ENCODE measurements around the gene SCAPER. TPM values are rescaled to one million over a fixed set of nuclear protein-coding genes. Genes with fewer than 3 reads are reported as not detected.
A peak's percentile ranks its signal among the peaks of the same experiment; 100 is the strongest.

The SCAPER gene
- polyA plus RNA-seq, 3 donors: 24.0 to 28.2 (median 25.3) TPM

DNA sequence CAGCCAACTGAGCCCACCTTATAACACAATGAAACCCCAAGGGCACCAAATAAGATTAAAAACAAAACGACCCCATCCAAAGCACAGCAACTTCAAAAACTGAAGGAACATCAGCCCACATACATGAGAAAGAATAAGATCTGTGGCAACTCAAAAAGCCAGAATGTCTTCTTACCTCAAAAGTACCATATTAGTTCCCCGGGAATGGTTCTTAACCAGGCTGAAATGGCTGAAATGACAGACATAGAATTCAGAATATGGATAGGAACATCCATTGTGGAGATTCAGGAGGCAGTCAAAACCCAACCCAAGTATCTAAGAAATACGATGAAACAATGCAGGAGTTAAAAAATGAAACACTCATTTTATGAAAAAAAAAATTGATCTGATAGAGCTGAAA is 222.3 kb downstream of the SCAPER start:
- DNase-seq: no peak

DNA sequence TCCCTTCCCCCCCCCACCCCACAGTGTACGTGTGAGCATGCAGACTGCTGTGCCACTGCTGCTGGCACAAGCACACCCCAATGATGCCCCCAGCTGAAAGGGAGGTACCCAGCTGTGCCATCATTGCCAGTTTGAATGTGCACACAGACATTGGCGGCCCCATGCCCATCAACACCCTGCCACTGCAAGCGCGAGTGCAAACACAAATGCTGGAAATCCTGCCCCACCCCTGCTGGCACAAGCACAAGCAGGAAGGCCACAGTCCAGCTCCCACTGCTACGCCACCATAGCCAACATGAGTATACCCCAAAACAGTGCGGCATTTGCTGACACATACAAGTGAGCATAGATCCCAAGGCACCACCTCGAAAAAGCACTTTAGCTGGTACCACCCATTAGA is 222.9 kb downstream of the SCAPER start:
- DNase-seq: no peak

DNA sequence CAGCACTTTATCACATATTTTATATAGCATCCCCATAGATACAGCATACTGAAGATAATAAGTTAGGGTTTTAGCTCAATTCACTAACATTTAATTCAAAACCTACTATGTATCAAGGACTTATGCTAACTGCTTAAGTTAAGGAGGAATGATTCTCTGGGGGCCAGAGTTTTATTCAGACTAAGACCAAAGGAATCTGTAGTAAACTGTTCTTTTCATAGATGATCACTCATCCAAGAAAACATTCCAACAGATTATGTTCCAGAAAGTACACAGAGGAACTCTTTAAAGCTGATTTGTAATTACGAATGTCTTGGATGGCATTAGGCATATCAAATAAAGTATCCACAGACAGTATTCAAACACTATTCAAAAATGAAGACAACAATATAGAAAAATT is 226.4 kb downstream of the SCAPER start:
- DNase-seq: peak; percentile 12

DNA sequence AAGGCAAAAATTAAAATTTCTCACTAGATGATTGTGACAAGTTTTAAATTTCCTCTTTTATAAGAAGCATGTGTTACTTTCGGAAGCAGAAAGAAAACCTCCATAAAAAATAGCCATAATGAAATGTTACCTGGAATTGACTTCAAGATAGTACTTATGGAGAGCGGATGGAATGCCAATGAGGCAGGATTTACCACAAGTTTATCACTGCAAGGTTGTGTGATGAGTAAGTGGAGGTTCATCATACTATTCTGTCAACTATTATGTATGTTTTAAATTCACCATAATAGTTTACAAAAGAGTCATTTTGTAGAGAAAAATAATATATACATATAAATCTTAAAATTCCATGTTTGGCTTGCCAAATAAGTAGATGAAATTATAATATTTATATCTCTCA is 230.3 kb downstream of the SCAPER start:
- no peak for DNase-seq

DNA sequence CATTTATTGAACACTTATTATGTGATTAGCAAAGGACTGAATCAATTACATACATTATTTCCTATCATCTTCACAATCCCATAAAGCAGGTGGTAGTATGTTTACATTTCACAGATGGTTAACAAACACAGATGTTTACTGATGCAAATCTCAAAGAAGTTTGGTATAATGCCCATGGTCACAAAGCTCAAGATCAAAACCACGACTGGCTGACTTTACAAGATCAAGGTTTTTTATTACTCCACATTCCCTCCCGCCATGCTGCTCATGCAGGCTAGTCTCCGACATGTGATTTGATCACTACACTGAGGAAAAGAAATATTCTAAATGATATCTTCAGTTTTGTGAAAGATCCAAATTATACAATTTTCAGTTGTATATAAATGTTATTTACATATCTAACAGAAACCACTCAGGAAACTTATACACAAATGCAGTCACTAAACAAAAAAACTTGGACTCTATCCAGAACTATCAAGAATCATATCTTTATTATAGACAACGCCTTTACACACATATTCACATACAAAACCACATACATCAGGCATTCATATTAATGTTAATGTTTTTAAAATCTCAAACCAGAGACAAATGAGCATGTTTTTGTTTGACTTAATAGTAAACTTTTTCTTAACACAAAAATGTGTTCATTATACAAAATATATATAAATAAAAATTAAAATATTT is 235.5 kb downstream of the SCAPER start:
- no peak for DNase-seq

DNA sequence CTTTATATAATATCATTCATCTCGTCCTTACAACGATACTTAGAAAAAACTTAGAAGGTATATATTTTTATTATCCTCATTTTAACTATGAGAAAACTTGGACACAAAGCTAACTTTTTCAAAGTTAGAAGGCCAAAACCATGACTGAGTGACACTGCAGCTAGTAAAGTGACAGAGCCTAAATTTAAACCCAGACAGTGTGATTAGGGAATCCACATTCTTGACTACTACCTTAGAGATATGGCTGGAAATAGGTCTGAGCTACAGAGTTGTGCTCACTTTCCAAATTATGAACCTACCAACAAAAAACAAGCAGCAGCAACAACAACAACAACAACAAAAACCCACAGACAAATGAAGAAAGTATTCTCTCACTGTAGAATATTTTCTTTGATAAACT is 236.2 kb downstream of the SCAPER start:
- no peak for DNase-seq

DNA sequence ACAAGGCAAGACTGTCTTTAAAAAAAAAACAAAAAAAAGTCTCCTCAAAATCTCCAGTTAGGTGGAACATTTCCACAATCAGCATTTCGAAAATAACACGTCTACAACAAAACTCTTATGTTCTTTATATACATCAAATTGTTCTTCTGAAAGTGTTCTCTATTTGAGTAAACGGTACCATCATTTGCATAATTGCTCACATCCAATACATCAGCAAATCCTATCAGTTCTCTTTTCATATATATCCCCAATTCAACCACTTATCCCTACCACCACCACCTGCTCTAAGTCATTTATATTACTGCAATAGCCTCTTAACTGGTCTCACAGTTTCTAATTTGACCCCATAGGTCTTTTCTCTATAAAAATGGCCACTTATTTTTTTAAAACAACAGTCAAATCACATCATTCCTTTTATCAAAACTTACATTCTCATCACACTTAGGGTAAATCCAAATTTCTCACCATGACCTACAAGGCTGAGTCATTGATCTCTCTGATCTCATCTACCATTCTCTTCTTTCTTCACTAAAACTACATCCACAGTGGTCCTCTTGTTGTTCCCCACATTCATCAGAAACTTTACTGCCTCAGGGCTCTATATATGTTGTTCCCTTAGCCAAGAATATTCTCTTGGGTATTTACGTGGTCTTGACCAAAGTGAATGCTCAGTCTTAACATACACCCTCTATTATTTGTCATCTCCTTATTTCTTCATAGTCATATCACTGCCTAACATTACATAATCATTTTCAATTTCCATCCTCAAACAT is 237.0 kb downstream of the SCAPER start:
- DNase-seq: no peak

DNA sequence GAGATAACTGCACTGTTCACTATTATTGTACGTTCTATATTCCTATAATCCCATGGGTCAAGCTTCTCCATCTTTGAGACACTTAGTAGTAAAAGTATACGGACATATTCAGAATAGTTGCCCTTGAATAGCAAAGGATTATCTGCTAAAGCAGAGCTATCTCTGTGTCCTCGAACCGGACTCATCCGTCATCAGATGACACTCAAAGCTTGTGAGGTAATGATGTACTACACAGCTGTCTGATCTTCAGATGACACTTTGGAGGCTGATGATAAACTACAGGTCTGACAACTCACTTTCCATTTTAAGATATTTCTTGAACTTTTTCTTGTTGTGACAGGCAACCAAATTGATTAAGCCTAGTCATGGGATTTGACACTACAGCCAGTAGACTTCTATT is 240.2 kb downstream of the SCAPER start:
- no peak for DNase-seq

DNA sequence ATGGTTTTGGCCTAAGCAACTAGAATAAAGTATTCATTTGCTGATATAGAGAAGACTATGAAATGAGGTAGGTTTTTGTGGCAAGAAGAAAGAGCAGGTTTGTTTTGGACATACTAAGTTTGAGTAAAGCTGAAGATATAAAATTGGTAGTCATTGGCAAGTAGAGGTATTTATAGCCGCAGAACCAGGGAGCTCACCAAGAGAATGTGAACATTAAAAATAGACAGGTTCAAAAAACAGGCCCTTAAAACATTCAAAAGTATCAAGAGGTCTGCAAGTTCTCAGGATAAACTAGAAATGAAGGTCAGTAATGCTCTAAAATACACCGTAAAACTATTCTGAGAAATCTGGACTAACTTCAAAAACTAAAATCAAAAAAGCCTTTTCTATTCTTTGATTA is 240.7 kb downstream of the SCAPER start:
- no peak for DNase-seq

DNA sequence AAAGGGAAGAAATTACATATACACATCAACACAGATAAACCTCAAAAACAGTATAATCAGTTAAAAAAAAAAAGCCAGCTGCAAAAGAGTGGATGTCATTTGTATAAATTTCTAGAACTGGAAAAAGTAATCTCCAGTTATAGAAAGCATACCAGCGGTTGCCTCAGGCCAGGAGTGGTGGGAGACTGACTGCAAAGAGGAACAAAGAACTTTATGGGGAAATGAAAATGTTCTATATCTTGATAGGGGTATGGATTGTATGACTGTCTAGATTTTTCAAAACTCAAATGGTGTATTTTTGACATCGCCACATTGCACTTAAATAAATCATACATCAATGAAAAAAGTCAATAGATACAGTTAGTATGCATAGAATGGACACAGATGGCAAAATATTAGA is 241.6 kb downstream of the SCAPER start:
- no peak for DNase-seq

DNA sequence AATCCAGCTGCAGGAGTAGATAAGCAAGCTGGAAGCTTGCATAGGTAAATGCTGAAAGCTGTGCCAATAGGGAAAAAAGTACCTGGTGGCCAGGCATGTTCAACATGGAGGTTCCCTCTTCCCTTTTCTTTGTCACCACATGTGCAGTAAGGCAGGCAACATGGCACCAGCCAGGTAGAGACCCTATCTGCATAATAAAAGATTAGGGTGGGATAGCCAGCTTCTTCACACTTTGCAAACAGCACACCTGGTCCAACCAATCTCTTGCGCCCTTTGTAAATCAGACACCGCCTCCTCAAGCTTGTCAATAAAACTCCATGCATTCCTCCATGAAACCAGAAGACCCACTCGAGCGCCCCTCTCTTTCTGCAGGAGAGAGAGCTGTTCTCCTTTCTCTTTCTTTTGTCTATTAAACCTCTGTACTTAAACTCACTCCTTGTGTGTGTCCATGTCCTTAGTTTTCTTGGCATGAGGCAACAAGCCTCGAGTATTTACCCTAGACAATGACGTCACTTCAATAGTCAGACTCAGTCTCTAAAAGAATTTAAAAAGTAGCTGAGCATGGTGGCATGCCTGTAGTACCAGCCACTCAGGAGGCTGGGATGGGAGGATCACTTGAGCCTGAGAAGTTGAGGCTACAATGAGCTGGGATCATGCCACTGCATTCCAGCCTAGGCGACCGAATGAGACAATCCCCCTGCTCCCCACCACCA is 256.3 kb downstream of the SCAPER start:
- no peak for DNase-seq

DNA sequence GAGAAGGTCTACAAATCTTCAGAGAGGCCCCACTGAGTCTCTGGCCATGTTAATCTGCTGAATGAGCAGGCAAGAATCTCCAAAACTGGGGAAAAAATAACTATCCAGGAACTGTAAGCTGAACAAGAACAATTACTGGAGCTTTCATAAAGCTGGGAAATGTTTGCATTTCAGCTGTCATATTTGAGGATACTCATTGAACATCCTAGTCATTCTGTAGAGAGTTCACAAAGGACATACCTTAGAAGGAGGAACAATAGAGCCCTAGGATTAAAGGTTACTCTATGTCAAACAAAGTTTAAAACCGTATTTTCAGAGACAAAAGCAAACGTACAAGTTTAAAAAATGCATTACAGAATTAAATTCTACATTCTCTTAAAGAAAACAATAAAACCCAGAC is 257.5 kb downstream of the SCAPER start:
- no peak for DNase-seq

DNA sequence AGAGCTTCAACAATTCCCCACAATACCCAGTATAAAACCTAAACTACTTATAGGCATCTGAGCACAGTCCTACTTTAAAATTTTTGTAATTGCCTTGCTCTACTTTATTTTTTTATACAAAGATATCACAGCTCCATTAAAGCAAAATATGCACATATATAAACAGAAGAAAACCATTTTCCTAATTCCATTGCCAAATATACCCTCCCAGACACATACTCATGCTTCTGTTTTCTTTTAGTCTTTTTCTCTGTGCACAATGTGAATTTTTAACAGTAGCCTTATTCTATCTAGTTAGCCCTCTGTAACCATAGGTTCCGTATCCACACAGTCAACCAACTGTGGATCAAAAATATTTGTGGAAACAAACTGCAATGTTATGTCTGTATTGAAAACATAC is 260.5 kb downstream of the SCAPER start:
- DNase-seq: no peak

DNA sequence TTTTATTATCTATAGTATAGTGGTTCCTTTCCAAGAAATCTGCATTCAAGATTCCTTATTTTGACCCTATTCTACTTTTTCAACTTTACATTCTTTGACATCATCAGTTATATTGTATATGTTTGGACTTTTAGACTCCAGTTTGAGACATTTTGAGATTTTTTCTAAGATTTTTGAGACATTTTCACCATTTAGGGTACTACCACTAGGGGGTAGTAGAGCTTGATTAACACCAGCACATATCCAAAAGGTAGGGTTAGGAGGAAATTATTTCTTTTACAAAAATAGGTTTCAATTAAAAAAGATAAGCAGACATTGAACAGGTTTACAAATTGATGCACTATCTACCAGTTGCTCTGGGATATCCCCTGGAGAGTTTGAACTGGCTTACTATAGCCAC is 262.5 kb downstream of the SCAPER start:
- no peak for DNase-seq

DNA sequence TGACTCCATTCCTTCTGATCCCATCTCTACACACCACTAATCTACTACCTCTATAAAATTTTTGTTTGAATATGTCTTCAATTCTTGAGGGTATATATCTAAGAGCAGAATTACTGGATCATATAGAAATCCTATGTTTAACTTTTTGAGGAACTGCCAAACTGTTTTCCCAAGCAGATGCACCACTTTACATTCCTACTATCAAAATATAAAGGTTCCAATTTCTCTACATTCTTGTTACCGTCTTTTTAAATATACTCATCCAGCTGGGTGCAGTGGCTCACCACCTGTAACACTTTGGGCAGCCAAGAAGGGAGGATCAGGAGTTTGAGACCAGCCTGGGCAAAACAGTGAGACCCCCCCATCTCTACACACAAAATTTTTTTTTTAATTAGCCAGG is 268.0 kb downstream of the SCAPER start:
- no peak for DNase-seq

DNA sequence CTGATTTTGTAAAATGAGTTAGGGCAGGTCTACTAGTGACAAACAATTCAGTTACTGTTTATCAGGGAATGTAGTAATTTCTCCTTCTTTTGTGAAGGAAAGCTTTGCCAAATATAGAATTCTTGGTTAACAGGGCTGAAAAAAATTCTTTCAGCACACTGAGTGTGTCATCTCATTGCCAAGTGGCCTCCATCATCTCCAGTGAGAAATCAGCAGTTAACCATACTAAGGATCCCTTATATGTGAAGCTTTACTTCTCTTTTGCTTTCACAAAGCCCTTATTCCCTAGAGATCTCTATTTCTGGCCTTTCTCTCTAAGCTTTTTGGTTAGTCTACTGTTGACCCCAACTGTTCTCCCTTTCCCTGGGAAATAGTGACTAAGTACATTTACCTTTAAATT is 269.1 kb downstream of the SCAPER start:
- DNase-seq: no peak

DNA sequence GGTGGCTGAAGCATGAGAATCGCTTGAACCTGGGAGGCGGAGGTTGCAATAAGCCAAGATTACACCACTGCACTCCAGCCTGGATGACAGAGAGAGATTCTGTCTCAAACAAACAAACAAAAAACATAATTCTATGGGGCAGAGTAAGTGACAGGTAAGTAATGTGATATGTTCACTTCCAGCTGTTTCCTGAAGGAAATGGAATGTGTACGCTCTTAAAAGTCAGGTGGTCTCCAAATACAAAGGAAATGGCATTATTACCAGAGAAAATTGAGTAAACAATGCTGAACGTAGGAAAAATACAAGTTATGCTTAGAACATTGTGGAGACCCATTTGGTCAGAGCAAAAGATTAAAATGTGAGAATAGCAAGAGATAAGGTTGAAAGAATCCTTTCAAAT is 278.5 kb downstream of the SCAPER start:
- no peak for DNase-seq

DNA sequence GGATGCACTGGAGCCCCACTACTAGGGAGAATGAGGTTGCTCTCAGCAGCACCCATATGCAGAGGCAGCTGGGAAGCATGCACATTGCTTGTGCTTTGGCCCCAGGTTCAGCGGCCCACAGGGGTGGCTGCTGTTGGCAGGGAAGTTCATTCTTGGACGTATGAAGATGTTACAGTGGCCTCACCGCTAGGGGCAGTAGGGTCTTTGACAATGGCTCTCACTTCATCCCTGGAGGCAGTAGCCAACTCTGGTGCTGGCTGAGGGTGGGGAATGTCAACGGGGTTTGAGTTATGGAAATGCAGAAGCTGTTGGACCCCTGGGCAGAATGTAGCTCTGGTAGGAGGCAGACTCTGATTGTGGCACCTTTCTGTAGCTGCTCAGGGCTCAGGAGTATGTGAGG is 279.9 kb downstream of the SCAPER start:
- DNase-seq: no peak

DNA sequence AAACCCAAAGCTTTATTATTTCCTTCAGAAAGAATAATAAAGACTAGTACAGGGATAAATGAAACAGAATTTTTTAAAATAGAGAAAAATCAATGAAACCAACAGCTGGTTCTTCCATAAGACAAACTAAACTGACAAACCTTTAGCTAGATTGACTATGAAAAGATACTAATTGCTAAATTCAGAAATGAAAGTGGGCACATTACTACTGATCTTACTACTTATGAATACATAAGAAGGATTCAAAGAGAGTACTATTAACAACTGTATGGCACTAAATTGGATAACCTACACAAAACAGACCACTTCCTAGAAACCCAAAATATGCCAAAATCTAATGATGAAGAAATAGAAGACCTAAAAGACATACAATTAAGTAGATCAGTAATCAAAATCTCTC is 290.4 kb downstream of the SCAPER start:
- DNase-seq: no peak

DNA sequence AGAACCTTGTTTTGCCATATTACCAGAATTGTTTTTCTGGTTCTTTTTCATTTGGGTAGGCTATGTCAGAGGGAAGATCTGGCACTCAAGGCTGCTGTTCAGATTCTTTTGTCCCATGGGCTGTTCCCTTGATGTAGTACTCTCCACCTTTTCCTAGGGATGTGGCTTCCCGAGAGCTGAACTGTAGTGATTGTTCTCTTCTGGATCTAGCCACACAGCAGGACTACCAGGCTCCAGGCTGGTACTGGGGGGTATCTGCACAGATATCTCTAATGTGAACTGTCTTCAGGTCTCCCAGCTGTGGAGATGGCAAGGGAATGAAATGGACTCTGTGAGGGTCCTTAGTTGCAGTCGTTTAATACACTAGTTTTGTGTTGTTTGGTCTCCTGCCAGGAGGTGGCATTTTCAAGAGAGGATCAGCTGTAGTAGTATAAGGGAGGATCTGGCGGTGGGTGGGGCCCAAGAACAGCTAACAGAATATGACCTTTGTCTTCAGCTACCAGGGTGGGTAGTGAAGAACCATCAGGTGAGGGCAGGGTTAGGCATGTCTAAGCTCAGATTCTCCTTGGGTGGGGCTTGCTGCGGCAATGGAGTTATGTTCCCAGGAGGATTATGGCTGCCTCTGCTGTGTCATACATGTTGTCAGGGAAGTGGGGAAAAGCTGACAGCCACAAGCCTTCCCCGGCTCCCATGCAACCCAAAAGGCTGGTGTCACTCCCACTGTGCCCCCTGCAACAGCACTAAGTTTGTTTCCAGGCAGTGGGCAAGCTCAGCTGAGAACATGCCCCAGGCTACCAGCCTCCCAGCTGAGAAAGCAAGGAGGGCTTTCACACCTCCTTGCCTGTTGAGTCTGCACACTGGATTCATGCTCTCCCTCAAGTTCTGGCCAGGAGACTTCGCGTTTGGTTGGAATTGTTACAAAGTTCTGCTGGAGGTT is 316.1 kb downstream of the SCAPER start:
- DNase-seq: no peak

DNA sequence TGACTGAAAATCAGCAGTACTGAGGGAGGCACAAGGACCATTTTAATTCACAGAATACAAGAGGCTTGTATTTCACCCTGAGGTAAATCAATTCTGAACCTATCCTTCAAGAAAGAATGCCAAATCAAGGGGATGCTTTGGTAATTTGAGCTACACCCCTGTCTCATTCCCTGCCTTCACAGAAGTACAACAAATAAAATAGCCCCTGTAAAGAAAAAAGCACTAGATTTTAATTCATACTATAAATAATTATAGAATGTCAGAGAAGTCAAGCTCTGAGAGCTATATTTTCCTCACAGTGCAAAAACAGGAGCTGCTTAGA is 319.6 kb downstream of the SCAPER start:
- peak; percentile 39 for DNase-seq

All from renal pelvis (tissue), 4 donors.